ENCODE measurements around the gene MAP3K3.

MAP3K3 gene

DNA sequence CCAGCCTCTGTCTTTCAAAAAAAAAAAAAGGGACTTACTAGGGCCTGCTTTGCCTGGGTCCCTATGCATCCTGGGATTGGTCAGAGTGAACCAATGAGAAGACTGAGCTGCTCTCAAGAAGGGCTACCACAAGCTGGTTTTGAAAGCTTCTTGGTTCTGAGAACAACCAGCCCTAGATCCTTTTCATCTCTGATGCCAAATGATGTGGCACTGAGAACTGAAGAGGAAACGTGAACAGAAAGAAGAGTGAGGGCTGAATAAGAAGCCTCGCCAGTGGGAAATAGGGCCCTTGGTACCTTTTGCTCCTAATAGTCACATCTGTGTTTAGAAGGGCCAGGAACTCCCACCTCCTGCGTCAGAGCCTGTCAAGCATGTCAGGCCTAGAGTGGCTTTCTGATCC is 10.9 kb upstream of the MAP3K3 start:
- CTCF ChIA-PET = interaction anchor here (0.6 to 2.3 kb wide), 15 partner anchors 8 to 911 kb away, joined by 3 to 25 read pairs (median 6); partner anchors contain the start of genes DCAF7, MAP3K3 and TACO1
- POLR2A ChIA-PET = interaction anchor here (1.3 to 2.9 kb wide), 5 partner anchors 9 to 163 kb away, joined by 3 to 19 read pairs (median 4); partner anchors contain the start of genes CCDC47, DDX42, MAP3K3 and TACO1
- DNase-seq (ENCODE audit: extremely low spot score) = no peak
- TF ChIP-seq LEF1 (IDR thresholded peaks at IDR 0.05; ENCODE audit: borderline replicate concordance) (no peak), CTBP1 (IDR thresholded peaks at IDR 0.05; ENCODE audit: borderline replicate concordance) (no peak)

DNA sequence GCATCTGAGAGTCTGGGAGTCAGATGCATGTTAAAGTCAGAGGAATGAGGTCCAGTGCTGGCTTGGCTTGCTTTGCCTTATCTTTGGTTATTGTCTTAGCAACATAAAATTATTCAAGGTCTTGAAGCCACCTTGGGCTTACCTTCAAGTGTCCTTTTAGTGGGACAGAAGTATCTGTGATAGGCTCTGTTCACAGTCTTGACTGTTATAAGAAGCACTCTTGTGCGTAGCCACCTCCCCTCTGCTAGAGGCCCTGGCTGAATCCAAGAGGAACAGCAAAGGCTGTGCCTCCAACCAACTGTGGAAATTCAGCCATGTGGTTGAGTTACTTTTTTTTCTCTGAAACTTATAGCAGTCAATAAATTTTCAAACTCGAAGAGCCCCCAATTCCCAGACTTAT is 8.6 kb upstream of the MAP3K3 start:
- DNase-seq (ENCODE audit: extremely low spot score) = no peak
- ChIA-PET CTCF (interaction anchor here (0.7 kb wide), 1 partner anchor 135 kb away, joined by 3 read pairs; no protein-coding TSS in a partner anchor), POLR2A (interaction anchor here (2.9 kb wide), 1 partner anchor 8 kb away, joined by 19 read pairs; the partner anchor contains the start of gene MAP3K3)
- TF ChIP-seq ELF4 (IDR thresholded peaks at IDR 0.05) = no peak

GRCh38 chr17:63621229-63621683 is 961 bp upstream of the MAP3K3 start:
- DNase-seq (ENCODE audit: extremely low spot score) = no peak
- TF ChIP-seq BHLHE40 (IDR thresholded peaks at IDR 0.05; ENCODE audit: borderline replicate concordance) (no peak), L3MBTL2 (conservative IDR thresholded peaks at IDR 0.05) (peak; percentile 40), NFRKB (IDR thresholded peaks at IDR 0.05) (no peak)
- POLR2A ChIA-PET = interaction anchor here (0.6 to 1.6 kb wide), 16 partner anchors 9 to 124 kb away, joined by 3 to 19 read pairs (median 4); partner anchors contain the start of gene TACO1
- CTCF ChIA-PET = interaction anchor here (1.0 to 1.2 kb wide), 2 partner anchors 9 to 13 kb away, joined by 3 to 18 read pairs; no protein-coding TSS in a partner anchor

DNA sequence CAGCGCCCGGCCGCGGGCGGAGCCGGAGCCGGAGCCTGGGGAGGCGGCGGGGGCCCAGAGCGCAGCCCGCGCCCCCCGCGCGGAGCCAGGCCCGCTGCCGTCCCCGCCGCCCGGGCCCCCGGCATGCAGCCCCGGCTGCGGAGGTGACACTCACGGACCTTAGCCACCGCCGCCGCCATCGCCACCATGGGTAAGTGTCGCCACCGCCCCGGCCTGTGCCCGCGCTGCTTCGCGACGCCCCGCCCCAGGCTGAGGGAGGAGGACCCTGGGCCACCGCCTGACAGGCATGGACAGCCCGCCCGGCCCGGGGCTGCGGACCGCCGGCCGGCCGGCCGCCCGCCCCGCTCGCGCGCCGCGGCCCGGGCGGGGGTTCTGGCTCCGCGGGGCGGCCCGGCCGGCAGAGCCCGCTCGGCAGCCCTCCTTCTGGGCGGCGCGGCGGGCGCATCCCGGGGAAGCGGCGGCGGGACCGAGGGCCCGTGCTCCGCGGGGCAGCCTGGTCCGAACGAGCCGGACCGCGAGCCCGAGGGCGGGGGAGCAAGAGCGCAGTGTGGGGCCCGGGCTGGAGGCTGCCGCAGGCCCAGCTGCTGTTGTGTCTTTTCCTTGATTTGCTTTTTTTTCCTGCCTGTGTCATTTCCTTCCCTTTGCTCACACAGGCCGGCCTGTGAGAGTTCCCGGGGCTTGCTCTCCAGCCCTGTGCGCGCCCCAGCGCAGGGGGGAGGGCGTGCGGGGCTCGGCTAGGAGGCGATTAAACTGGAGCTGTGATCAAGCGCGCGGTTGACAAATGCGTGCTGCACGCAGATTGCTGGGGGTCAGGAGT is 565 bp downstream of the MAP3K3 start:
- peak; percentile 69 for DNase-seq (ENCODE audit: extremely low spot score)
- POLR2A ChIA-PET = interaction anchor here (0.5 to 1.6 kb wide), 18 partner anchors 11 to 241 kb away, joined by 3 to 19 read pairs (median 3); partner anchors contain the start of genes CCDC47 and TACO1
- CTCF ChIA-PET = interaction anchor here (0.5 to 2.4 kb wide), 5 partner anchors 10 to 376 kb away, joined by 3 to 18 read pairs (median 4); partner anchors contain the start of gene TACO1
- TF ChIP-seq NFRKB (IDR thresholded peaks at IDR 0.05) (no peak), FOXM1 (IDR thresholded peaks at IDR 0.05; ENCODE audit: borderline replicate concordance) (0 out of 2 replicates have a peak, but pooled peaks have one; percentile 36)

DNA sequence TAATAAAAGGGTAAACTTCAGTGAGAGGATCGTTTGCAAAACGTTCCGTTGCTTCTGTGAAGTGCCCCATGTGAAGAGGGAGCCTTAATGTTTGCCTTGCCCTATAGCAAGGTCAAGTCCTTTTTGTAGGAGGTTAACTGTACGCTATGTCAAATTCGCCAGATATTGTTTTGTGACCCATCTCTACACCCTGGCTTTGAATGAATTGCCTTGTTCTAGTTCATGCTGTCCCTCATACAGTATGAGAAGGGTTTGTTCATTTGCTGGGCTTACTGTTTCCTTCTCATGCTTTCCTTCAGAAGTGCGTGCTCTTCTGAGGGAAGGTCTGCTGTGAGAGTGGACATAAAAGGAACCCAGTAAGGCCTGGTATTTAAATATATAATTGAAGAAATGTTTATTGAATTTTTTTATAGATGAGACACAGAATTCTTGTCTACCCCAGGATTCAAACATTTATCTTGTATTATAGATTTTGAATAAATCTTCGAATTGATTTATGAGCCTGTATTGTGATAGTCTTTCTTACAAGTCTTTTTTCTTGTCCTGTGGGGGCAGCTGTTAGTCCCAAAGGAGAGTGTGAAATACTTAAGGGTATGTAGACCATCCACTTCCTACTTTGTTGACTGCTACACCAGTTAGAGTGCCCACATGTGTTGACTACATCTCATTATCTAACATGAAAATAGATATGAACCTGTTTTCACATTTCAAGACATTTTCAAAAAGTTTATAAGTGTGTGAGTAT is 1.7 kb downstream of the MAP3K3 start:
- no peak for DNase-seq (ENCODE audit: extremely low spot score)
- TF ChIP-seq NFRKB (IDR thresholded peaks at IDR 0.05) (no peak), PKNOX1 (IDR thresholded peaks at IDR 0.05) (no peak), ZNF384 (IDR thresholded peaks at IDR 0.05) (no peak), FOXA1 (IDR thresholded peaks at IDR 0.05) (no peak), ELF4 (IDR thresholded peaks at IDR 0.05) (no peak), TARDBP (IDR thresholded peaks at IDR 0.05) (no peak), SUZ12 (IDR thresholded peaks at IDR 0.05) (no peak), L3MBTL2 (conservative IDR thresholded peaks at IDR 0.05) (no peak), CTBP1 (IDR thresholded peaks at IDR 0.05; ENCODE audit: borderline replicate concordance) (no peak), FOXM1 (IDR thresholded peaks at IDR 0.05; ENCODE audit: borderline replicate concordance) (no peak), ARNT (IDR thresholded peaks at IDR 0.05) (no peak), SP1 (IDR thresholded peaks at IDR 0.05) (no peak), FOXK2 (IDR thresholded peaks at IDR 0.05) (no peak), BHLHE40 (IDR thresholded peaks at IDR 0.05; ENCODE audit: borderline replicate concordance) (no peak), HDGF (IDR thresholded peaks at IDR 0.05; ENCODE audit: borderline replicate concordance) (no peak), LEF1 (IDR thresholded peaks at IDR 0.05; ENCODE audit: borderline replicate concordance) (no peak)
- ChIA-PET CTCF (interaction anchor here (0.5 to 2.4 kb wide), 3 partner anchors 12 to 377 kb away, joined by 3 to 12 read pairs (median 4); partner anchors contain the start of gene STRADA), POLR2A (interaction anchor here (0.7 to 1.5 kb wide), 3 partner anchors 13 to 149 kb away, joined by 3 to 4 read pairs (median 3); partner anchors contain the start of gene CCDC47)

GRCh38 chr17:63624531-63624880 is 2.3 kb downstream of the MAP3K3 start:
- no peak for DNase-seq (ENCODE audit: extremely low spot score)
- POLR2A ChIA-PET = interaction anchor here (1.5 kb wide), 1 partner anchor 148 kb away, joined by 3 read pairs; the partner anchor contains the start of gene CCDC47
- CTCF ChIA-PET = interaction anchor here (0.6 to 2.4 kb wide), 4 partner anchors 13 to 146 kb away, joined by 3 to 12 read pairs (median 4); partner anchors contain the start of gene STRADA
- TF ChIP-seq SUZ12 (IDR thresholded peaks at IDR 0.05) = no peak
- TF ChIP-seq ARNT (IDR thresholded peaks at IDR 0.05) = no peak
- TF ChIP-seq LEF1 (IDR thresholded peaks at IDR 0.05; ENCODE audit: borderline replicate concordance) = no peak
- no peak for TF ChIP-seq BHLHE40 (IDR thresholded peaks at IDR 0.05; ENCODE audit: borderline replicate concordance)
- TF ChIP-seq FOXM1 (IDR thresholded peaks at IDR 0.05; ENCODE audit: borderline replicate concordance) = no peak
- TF ChIP-seq SP1 (IDR thresholded peaks at IDR 0.05) = no peak
- TF ChIP-seq FOXA1 (IDR thresholded peaks at IDR 0.05) = no peak
- TF ChIP-seq HDGF (IDR thresholded peaks at IDR 0.05; ENCODE audit: borderline replicate concordance) = no peak
- TF ChIP-seq ZNF384 (IDR thresholded peaks at IDR 0.05) = no peak
- TF ChIP-seq TARDBP (IDR thresholded peaks at IDR 0.05) = no peak
- no peak for TF ChIP-seq L3MBTL2 (conservative IDR thresholded peaks at IDR 0.05)
- no peak for TF ChIP-seq CTBP1 (IDR thresholded peaks at IDR 0.05; ENCODE audit: borderline replicate concordance)
- TF ChIP-seq NFRKB (IDR thresholded peaks at IDR 0.05) = no peak
- TF ChIP-seq PKNOX1 (IDR thresholded peaks at IDR 0.05) = no peak
- TF ChIP-seq FOXK2 (IDR thresholded peaks at IDR 0.05) = no peak
- no peak for TF ChIP-seq ELF4 (IDR thresholded peaks at IDR 0.05)

All from HEK293T (cell line).